Activated CD4-positive, alpha-beta T cell treated with anti-CD3 and anti-CD28 coated beads, Interleukin-10, Interleukin-2, amounts not matched to agents 100 ng/mL and 50 ng/mL, durations not matched to agents 16 hours and 8 hours (primary cell): Measurements from ENCODE around the gene PRR18.

Source experiments
- DNase-seq: peaks from one replicate; pipeline ENCODE4 v3.0.0-alpha.2; 2020

The PRR18 gene

DNA sequence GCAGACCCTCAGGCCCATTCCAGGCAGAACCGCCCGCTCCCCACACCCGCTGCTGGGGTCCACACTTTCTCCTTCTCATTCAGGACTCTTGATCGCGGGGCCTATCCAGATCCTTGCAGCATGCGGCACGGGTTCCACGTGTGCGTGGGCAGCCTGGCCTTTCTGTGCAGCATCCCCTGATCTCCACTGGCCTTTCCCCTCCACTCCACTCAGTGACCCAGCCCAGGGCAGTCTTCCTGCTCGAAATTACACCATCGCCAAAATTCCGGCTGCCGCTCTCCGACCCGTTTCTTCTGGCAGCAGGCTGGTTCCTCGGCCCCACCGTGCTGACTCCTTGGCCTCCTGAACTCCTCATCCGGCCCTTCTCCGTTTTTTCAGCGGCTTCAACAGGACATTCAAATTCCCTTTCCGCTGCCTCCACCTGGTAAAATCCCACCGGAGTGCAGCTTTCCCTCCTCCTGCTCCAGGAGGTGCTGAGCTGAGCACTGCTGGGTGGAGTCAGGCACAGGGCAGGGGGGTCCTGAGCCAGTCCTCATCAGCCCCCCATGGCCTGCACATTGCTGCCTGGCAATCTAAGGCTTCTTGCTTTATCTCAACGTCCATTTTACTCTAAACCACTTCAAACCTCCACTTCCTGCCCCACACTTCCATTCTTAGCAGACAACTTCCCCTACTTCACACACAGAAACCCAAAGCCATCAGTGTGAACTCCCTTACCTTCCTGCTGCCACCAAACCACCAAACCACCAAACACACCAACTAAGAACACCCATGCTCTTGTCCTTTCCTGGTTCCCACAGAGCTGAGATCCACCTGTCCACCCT, 25.2 kb upstream of the PRR18 start:
- DNase-seq, result peak; percentile 78

DNA sequence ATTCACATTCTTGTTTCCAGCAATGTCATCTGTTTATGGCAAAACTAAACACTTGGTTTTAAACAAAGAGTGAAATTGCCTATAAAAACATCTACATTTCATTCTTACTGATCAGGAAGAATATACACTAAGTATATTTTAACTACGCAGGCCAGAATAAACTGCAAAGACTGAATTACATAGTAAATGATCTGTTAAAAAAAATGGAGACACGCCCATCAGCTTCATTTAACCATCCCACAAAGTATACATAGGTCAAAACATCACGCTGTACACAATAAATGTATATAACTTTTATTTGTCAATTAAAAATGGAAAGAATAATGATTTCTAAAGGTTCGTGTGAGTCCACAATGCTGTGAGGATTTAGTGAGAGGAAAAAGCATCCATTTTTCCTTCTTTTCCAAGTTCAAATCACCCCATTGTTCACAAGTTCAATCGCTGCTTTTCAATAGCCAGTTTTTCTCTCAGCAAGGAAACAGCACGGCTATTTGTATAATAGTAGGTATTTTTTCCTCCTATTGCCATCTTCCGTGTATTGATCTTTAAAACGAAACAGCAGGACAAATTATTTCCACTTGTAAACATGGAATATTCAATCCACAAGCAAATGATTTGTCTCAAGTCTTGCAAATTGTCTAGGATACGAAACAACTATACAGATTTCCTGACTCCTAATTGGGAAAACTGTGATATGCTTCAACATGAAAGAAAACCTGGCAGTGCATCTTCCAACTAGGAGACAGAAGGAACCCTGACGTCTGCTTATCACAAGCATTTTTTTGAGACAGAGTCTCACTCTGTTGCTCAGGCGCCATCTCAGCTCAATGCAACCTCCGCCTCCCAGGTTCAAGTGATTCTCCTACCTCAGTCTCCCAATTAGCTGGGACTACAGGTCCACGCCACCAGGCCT, 23.6 kb upstream of the PRR18 start:
- DNase-seq, result no peak

GRCh38 chr6:166330612-166331011, 22.4 kb upstream of the PRR18 start:
- DNase-seq, result no peak

- DNase-seq, result no peak
These were observed 17.3 kb upstream of the PRR18 start for GRCh38 chr6:166325383-166326042.

DNA sequence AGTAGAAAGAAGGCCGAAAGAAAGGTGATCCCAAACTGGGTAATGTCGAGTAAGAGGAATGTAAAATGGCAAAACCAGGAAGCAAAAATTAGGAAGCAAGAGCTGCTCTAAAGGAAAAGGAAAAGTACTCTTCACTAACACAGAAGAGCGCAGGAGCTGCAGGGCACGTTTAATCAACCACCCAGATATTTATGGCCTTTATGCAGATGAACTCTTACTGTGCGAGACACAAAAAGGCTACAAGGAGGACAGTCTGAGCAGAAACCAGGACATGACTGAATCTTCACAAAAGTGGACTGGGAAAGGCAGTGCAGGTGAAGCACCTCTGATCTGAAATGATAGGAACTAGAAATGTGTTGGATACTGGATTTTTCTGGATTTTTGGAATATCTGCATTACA, 15.2 kb upstream of the PRR18 start:
- DNase-seq, result no peak

GRCh38 chr6:166318649-166319600, 10.7 kb upstream of the PRR18 start:
- no peak for DNase-seq

DNA sequence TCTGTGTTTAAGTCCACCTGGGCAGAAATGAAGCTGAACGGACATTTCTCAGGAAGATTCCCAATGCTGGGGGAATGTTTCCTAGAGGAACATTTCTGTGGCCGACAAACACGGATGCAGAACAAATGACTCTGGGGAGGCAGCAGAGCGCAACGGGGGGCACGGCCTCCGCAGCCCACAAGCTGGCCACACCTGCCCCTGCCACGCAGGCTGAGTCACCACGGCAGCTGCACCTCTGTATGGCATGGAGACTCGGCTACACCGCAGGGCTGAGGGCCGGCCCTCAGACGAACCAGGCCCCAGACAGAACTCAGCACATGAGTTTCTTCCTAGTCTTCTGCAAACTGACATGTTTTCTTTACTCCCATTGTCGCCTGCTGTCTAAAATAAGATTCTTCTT, 10.0 kb upstream of the PRR18 start:
- DNase-seq, result no peak

GRCh38 chr6:166317261-166318212, 9.3 kb upstream of the PRR18 start:
- DNase-seq, result no peak

DNA sequence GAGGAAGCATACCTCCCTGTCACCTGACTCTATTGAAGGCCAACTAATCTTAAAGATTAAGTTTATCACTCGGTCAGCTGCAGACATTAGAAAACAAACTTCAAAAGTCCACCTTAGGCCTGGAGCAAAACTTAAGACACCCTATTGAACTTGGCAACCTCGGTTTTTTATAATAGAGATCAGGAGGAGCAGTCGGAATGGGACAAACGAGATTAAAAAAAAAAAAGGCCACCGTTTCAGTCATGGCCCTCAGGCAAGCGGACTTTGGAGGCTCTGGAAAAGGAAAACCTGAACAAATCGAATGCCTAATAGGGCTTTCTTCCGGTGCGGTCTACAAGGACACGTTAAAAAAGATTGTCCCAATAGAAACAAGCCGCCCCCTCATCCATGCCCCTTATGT, 7.2 kb upstream of the PRR18 start:
- no peak for DNase-seq

DNA sequence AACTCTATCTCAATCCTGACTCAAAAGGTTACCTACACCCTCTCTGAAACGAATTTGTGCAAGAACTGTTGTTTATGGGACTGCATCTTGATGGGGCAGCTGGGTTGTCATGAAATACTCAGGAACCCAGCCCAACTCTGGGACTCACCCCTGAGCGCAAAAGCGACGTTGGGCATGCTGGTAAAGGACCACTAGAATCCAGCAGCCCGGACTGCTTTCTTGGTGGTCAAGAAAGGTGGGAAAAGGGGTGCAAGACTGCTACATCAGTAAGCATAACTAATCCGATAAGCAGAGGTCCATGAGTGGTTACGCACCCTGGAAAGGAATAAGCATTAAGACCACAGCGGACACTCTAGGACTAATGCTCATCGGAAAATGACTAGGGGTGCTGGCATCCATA, 6.3 kb upstream of the PRR18 start:
- DNase-seq, result no peak

GRCh38 chr6:166313255-166314070, 5.3 kb upstream of the PRR18 start:
- DNase-seq, result peak; percentile 69

DNA sequence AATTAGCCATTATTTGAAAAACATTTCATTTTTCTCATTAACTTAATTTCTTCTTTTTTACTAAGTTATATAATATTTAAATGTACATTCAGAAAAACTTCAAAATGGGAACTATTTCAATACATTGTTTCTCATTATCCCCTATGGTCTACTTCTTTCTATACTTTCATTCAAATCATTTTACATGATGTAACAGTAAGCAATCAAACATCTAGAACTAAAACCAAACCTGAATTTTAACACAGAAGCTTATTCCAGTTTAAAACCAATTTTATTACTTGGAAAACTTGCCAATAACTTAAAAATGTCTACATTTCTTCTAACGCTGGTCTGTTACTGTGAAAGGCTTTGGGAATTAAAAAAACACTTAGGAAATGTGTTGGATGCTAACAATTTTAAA, 4.6 kb upstream of the PRR18 start:
- no peak for DNase-seq

- DNase-seq, result no peak
These were observed 2.4 kb upstream of the PRR18 start for GRCh38 chr6:166310634-166311033.

- DNase-seq, result no peak
These were observed 1.8 kb upstream of the PRR18 start for GRCh38 chr6:166309977-166310376.

GRCh38 chr6:166308769-166309589, 787 bp upstream of the PRR18 start:
- no peak for DNase-seq

DNA sequence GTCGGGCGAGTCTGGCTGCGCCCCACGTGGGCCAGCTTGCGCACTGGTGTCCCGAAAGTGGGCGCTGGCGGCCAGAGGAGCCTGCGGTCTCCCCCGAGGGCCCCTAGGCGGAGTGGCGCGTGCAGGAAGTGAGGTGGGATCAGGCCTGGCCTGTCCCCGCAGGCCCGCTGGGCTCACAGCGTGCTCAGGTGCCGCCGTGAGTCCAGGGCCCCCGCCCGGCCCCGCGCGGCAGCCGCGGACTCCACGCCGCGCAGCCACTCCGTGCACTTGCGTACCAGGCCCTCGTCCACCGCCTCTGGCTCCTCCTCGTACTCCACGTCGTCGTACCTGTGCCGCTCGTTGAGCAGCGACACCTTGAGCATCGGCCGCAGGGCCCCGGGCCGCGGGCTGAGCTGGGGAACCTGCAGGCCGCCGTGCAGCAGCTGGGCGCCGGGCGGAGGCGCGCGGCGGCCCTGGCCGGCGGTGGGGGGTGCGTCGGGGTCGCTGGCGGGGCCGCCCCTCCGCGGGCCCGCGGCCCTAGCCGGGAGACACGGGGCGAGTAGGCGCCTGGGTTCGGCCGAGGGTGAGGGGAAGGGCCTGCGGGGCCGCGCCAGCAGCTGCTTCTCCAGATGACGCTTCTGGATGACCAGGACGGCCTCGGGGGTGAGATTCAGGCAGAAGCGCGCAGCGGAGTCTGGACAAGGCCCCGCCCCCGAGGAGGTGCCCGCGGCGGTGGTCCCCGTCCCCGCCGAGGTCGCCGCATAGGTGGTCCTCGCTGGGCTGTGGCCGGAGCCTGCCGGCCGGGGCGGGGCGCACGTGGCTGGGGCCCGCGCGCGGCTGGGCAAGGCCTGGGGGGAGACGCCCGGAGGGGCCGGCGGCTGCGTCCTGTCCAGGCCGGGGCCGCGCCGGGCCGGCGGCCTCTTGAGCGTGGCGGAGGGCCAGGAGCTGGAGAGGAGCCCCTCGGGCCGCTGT, 835 bp downstream of the PRR18 start:
- no peak for DNase-seq

- DNase-seq, result no peak
These were observed 1.7 kb downstream of the PRR18 start for GRCh38 chr6:166306378-166307081.
